Suprapubic skin (tissue), 4 donors: ENCODE data around the gene SSBP1.

Source experiments
- POLR2A ChIP-seq, 2 donors: fragments of 450-650 bp; IDR thresholded peaks; one replicate each; pipeline ENCODE4 v1.6.1; 2017; ENCODE audit warnings: antibody characterized with exemption in 2 of 2, mild to moderate bottlenecking in 2 of 2, moderate library complexity in 2 of 2
- POLR2AphosphoS5 ChIP-seq, 3 donors: sonication (generic); formaldehyde crosslinking; IDR thresholded peaks; one replicate each; pipeline ENCODE4 v1.6.1; 2017; ENCODE audit warnings: antibody characterized with exemption in 3 of 3
- TF ChIP-seq, protein P1 (sequence below), 2 donors: fragments of 200-600 bp in 1 of 2; fragments of 450-650 bp in 1 of 2; sonication (generic) in 1 of 2; IDR thresholded peaks; one replicate each; pipeline ENCODE4 v1.5.1; 2016 to 2019; ENCODE audit warnings: antibody characterized with exemption in 2 of 2, mild to moderate bottlenecking in 1 of 2, moderate library complexity in 1 of 2

DNA sequence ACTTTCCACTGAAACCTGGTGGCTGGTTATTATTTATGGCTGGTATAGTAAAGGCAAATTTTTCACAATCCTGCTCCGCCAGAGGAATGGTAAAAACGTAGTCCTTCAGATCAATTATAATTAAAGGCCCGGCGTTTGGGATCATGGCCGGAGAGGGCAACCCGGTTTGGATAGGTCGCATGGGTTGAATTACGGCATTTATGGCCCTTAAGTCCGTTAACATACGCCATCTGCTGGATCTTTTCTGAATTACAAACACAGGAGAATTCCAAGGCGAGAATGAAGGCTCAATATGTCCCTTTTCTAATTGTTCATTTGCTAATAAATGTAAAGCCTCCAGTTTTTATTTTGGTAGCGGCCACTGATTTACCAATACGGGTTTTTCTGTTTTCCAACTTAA, 14.5 kb downstream of the SSBP1 start:
- TF ChIP-seq, protein P1, sequence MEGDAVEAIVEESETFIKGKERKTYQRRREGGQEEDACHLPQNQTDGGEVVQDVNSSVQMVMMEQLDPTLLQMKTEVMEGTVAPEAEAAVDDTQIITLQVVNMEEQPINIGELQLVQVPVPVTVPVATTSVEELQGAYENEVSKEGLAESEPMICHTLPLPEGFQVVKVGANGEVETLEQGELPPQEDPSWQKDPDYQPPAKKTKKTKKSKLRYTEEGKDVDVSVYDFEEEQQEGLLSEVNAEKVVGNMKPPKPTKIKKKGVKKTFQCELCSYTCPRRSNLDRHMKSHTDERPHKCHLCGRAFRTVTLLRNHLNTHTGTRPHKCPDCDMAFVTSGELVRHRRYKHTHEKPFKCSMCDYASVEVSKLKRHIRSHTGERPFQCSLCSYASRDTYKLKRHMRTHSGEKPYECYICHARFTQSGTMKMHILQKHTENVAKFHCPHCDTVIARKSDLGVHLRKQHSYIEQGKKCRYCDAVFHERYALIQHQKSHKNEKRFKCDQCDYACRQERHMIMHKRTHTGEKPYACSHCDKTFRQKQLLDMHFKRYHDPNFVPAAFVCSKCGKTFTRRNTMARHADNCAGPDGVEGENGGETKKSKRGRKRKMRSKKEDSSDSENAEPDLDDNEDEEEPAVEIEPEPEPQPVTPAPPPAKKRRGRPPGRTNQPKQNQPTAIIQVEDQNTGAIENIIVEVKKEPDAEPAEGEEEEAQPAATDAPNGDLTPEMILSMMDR (IDR thresholded peaks at IDR 0.05), result no peak
- TF ChIP-seq POLR2AphosphoS5 (IDR thresholded peaks at IDR 0.05) (no peak), POLR2A (IDR thresholded peaks at IDR 0.05) (no peak)
